Measurements from ENCODE around the gene CNGA3. TPM values are rescaled to one million over a fixed set of nuclear protein-coding genes. Genes with fewer than 3 reads are reported as not detected.

The CNGA3 gene
- total RNA-seq, 1 donor from 2014 or later, result not detected

DNA sequence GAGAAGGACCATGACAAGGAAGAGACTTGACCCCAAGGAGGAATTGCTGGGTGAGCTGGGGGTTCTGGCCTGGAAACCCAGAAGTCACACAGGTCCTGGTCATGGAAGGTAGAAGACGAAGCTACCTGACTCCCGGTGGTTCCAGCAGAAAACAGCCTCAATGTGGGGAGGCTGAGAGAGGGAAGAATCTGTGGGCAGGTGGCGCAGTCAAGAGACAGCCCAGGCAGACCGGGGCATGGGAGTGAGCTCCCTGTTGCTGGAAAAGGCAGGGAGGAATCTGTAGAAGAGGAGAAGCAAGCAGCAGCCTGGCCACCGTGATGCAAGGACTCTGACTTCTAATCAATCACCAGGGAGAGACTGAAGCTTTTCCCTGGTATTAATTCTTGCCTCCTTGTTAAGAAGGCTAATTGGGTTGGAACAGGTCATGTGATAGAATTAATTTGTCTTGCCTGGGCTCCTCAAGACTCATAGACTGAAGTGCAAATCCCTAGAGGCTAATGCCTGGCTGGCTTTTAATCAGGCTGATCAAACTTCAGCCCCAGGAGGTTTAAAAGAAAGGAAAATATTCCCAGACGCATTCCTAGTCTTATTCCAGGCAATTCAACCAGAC lies 30.1 kb downstream of the CNGA3 start:
- DNase-seq (no peak), ATAC-seq (ENCODE audit: low read depth) (no peak)
- H3K27me3 Mint-ChIP-seq, result peaks cover 35% of the 10 kb centered on the region
- no peaks in the 10 kb centered on the region for H3K9me3 Mint-ChIP-seq
- H3K36me3 Mint-ChIP-seq (ENCODE audit: low read depth), result no peaks in the 10 kb centered on the region
- CTCF ChIA-PET, result no interaction called here
- intact Hi-C loops (cut with micrococcal nuclease), result no loop called here
- H3K4me3 Mint-ChIP-seq, result no peak overlapping the region
- POLR2A ChIA-PET, result no interaction called here
- no peak overlapping the region for H3K27ac Mint-ChIP-seq
- TF ChIP-seq, protein P1, sequence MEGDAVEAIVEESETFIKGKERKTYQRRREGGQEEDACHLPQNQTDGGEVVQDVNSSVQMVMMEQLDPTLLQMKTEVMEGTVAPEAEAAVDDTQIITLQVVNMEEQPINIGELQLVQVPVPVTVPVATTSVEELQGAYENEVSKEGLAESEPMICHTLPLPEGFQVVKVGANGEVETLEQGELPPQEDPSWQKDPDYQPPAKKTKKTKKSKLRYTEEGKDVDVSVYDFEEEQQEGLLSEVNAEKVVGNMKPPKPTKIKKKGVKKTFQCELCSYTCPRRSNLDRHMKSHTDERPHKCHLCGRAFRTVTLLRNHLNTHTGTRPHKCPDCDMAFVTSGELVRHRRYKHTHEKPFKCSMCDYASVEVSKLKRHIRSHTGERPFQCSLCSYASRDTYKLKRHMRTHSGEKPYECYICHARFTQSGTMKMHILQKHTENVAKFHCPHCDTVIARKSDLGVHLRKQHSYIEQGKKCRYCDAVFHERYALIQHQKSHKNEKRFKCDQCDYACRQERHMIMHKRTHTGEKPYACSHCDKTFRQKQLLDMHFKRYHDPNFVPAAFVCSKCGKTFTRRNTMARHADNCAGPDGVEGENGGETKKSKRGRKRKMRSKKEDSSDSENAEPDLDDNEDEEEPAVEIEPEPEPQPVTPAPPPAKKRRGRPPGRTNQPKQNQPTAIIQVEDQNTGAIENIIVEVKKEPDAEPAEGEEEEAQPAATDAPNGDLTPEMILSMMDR (IDR thresholded peaks at IDR 0.05), result no peak
- H3K4me1 Mint-ChIP-seq, result no peaks in the 10 kb centered on the region

DNA sequence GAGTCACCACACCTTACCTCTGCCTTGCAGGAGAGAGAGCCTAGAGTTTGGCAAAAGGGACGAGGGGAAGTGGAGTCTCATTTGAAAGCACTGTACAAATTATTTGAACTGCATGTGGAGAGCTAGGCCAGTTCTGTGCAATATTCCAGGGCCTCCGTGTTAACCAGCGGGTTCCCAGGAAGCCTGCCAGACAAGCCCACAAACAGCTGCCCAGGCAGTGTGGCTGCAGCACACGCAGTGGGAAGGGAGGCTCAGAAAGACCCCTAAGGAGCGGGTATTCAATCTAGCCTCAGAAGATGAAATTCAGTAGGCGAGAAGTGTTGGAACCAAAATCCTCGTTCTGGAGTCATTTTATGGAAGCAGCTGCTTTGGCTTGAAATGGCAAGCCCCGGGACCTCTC lies 30.7 kb downstream of the CNGA3 start:
- CTCF ChIA-PET, result no interaction called here
- peaks cover 35% of the 10 kb centered on the region for H3K27me3 Mint-ChIP-seq

DNA sequence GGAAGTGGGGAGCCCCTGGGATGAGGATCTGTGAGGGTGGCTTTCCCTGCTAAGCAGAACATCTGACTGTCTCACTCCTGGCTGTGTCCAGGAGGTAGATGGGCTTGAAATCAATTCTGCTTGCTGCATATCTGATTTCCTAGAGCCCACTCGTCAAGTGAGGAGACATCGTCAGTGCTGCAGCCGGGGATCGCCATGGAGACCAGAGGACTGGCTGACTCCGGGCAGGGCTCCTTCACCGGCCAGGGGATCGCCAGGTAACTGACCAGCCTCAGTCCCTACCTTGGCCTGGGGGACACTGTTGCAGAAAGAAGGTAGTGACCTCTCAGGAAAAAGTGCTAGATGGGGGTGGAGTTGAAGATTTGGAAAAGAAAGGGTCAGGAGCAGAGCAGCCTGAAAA lies 31.3 kb downstream of the CNGA3 start:
- Mint-ChIP-seq H3K4me3 (no peak overlapping the region), H3K27ac (no peak overlapping the region), H3K4me1 (no peaks in the 10 kb centered on the region), H3K36me3 (ENCODE audit: low read depth) (no peaks in the 10 kb centered on the region), H3K9me3 (no peaks in the 10 kb centered on the region), H3K27me3 (peaks cover 35% of the 10 kb centered on the region)
- ATAC-seq (ENCODE audit: low read depth), result no peak
- intact Hi-C loops (cut with micrococcal nuclease), result no loop called here
- TF ChIP-seq, protein P1 (IDR thresholded peaks at IDR 0.05), result no peak
- DNase-seq, result no peak
- ChIA-PET CTCF (no interaction called here), POLR2A (no interaction called here)

More for the DNA sequence above, 30.7 kb downstream of the CNGA3 start:
- no peaks in the 10 kb centered on the region for H3K36me3 Mint-ChIP-seq (ENCODE audit: low read depth)
- H3K4me1 Mint-ChIP-seq, result no peaks in the 10 kb centered on the region
- intact Hi-C loops (cut with micrococcal nuclease), result no loop called here
- TF ChIP-seq, protein P1 (IDR thresholded peaks at IDR 0.05), result no peak
- H3K27ac Mint-ChIP-seq, result no peak overlapping the region
- H3K9me3 Mint-ChIP-seq, result no peaks in the 10 kb centered on the region
- no peak for DNase-seq
- no peak for ATAC-seq (ENCODE audit: low read depth)
- no peak overlapping the region for H3K4me3 Mint-ChIP-seq
- POLR2A ChIA-PET, result no interaction called here

DNA sequence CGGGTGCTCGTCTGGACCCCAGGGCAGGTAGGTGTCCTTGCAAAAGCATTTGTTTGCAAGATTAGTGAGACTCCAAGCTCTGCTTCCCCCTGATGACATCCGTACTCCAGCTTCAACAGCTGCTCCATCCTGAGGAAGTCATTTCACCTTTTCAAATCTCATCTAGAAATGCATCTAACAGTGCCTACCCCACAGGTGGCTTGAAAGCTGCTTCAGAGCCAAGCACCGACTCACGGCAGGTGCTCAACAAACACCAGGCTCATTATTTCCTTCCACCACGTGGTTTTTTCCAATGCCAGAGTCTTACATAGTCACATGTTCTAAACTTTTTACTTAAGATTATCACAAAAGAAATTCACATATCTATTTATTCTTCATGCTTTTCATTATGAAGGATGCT lies 31.9 kb downstream of the CNGA3 start:
- POLR2A ChIA-PET, result no interaction called here
- TF ChIP-seq, protein P1 (IDR thresholded peaks at IDR 0.05), result no peak
- no peak overlapping the region for H3K27ac Mint-ChIP-seq
- intact Hi-C loops (cut with micrococcal nuclease), result no loop called here
- no peaks in the 10 kb centered on the region for H3K9me3 Mint-ChIP-seq
- DNase-seq (no peak), ATAC-seq (ENCODE audit: low read depth) (no peak)
- CTCF ChIA-PET, result interaction anchor here (1.3 kb wide), 1 partner anchor 637 kb away, joined by 3 read pairs; no protein-coding TSS in a partner anchor
- H3K27me3 Mint-ChIP-seq, result peaks cover 33% of the 10 kb centered on the region
- H3K4me1 Mint-ChIP-seq, result no peaks in the 10 kb centered on the region
- no peak overlapping the region for H3K4me3 Mint-ChIP-seq
- no peaks in the 10 kb centered on the region for H3K36me3 Mint-ChIP-seq (ENCODE audit: low read depth)

DNA sequence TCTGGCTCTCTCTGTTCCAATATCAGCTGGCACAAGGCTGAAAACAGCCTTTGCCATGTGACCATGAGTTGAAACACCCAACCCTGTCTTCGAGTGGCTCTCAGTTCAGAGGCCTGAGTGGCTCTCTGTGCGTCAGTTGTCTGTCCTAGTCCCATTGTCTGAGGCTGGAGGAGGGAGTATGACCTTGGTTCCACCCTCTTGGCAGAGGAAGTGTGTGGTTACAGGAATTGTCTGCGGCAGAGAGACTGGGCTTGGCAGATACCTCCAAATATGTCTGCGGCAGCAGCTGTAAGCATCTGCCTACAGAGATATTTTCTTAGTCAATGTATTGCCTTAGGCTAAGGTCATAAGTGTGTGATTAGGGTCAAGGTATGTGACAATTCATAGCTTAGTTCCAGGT lies 32.6 kb downstream of the CNGA3 start:
- CTCF ChIA-PET, result interaction anchor here (1.3 kb wide), 2 partner anchors 572 to 638 kb away, joined by 3 read pairs; no protein-coding TSS in a partner anchor
- ATAC-seq (ENCODE audit: low read depth) (no peak), DNase-seq (no peak)
- Mint-ChIP-seq H3K4me1 (no peaks in the 10 kb centered on the region), H3K4me3 (no peak overlapping the region), H3K27me3 (peaks cover 31% of the 10 kb centered on the region), H3K9me3 (no peaks in the 10 kb centered on the region), H3K36me3 (ENCODE audit: low read depth) (no peaks in the 10 kb centered on the region), H3K27ac (no peak overlapping the region)
- intact Hi-C loops (cut with micrococcal nuclease), result no loop called here
- TF ChIP-seq, protein P1 (IDR thresholded peaks at IDR 0.05), result no peak
- POLR2A ChIA-PET, result no interaction called here

Measured in activated B cell treated with CpG ODN at 0.5 μM for 24 hours (primary cell).